GM18870 (cell line): ENCODE data around the gene TUBGCP3.

Source experiments
- ATAC-seq: cut with Tn5 transposase; IDR thresholded peaks from one replicate; pipeline ENCODE4 v1.9.1; 2021; ENCODE audit warnings: moderate library complexity; ENCODE audit not compliant: unreplicated experiment

Gene TUBGCP3

DNA sequence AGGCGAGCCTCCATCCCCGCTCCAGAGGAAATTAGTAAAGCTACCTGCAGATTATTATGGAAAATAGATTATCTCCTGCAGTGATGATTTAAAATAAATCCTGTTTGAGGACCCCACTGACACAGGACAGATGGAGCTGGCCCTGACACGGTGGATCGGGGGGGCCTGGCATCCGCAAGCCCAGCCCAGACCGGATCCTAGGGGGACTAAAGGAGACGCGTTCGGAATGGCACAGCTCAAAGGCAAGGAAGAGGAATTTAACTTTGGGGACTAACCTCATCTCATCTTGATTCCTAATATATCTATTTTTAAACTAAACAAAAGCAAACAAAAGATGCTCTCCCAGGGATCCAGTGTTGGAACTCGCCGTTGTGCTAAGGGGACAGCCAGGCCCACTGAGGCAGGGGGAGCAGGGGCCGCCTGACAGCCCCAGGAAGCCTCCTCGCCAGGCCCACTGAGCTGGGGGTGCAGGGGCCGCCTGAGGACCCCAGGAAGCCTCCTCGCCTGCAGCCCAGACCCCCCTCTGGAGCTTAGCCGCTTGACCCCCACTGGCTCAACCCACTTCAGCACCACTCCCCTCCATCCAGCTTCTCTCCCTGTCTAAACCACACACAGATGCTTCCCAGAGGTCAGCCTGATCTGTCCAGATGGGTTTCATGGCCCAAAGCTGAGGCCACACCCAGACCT is 133.2 kb downstream of the TUBGCP3 start:
- no peak for ATAC-seq

DNA sequence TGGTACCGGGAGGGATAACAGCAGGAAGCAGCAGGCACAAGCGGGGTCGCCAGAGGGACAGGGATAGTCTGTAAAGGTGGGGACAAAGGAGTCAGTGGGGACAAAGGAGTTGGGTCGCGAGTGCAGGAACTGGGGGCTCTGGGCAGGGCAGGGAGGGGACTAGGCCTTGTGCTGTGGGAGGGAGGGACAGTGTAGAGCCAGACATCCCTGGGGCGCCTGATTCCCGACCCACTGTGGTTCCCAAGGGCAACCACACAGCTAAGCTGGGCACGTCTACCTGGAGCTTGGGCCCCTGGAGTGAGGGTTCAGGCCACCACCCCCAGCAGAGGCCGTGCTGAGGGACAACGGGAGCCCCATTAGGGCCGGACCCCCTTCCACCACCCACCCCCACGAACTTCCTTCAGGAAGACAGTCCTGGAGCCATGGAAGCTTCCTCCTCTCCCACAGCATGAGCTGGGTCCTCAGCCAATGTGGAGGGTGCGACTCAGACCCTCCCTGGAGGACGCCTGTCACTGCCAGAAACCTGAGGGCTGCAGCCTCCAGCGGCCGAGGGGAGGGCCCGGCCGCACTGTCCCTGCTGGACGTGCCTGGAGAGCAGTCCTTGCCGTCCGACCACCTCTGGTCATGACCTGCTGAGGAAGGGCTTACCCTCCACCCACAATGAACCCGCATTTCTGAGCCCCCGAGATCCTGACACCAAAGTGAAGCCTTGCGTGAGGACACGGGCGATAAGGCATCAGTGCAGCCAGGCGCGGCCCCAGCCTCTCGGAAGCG is 133.9 kb downstream of the TUBGCP3 start:
- no peak for ATAC-seq

DNA sequence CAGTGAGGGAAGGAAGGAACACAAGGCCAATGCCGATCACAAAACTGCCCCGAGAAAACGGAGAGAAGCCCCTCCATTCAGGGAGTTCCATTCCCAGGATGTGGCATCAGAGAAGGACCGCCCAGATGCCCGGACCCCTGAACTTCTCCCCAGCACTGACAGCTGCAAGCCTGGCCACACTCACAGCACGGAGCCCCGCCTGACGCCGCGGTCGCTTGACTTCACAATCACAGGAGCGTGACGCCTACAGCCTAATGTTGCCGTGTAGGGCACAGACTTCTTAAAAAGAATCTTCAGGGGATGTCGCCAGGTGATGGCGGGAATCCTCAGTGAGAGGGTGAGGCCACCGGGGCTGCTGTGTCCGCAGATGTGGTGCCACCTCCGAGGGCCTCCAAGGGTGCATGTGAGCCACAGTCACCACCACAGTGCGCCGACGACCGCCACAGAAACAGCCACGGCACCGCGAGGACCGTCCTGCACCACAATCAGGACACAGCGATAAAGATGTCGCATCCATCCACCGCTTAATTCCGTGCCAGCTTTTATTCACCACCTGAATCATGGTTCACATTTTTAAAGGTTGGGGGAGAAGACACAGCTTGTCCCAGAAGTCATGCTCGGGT is 134.6 kb downstream of the TUBGCP3 start:
- no peak for ATAC-seq

DNA sequence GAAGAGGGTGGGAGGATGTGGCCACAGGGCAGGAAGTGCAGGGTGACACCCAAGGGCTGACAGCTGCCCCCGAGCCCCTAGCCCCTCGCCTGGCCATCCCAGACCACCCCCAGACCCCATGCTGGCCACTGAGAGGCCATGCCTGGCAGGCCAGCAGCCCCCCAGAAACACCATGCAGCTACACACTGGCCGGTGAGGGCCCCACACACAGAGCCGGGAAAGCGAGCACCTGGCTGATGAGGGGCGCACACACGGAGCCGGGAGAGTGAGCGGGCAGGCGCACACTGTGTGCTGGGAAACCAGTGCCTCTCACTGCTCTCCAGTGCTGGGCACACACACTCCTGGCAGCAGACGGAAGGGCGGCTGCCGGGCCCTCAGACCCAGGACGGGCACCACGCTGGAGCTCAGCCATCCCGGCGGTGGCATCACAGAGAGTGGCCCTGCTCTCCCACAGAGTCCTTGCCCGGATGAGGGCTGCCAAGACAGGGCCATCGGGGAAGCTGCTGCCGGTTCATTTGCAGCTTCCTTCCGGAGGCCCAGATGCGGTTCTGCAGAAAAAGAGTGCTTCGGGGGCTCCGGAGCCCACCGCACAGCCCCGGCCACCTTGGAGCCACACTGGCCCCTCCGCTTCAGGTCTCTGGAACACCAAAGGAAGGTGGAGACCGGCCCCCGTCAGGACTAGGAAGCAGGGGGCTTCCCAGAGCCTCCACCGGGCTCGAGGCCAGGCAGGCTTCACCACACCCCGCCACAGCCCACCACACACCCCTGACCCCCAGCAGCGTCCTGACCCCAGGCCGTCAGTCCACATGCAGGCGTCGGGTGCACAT is 135.4 kb downstream of the TUBGCP3 start:
- no peak for ATAC-seq

DNA sequence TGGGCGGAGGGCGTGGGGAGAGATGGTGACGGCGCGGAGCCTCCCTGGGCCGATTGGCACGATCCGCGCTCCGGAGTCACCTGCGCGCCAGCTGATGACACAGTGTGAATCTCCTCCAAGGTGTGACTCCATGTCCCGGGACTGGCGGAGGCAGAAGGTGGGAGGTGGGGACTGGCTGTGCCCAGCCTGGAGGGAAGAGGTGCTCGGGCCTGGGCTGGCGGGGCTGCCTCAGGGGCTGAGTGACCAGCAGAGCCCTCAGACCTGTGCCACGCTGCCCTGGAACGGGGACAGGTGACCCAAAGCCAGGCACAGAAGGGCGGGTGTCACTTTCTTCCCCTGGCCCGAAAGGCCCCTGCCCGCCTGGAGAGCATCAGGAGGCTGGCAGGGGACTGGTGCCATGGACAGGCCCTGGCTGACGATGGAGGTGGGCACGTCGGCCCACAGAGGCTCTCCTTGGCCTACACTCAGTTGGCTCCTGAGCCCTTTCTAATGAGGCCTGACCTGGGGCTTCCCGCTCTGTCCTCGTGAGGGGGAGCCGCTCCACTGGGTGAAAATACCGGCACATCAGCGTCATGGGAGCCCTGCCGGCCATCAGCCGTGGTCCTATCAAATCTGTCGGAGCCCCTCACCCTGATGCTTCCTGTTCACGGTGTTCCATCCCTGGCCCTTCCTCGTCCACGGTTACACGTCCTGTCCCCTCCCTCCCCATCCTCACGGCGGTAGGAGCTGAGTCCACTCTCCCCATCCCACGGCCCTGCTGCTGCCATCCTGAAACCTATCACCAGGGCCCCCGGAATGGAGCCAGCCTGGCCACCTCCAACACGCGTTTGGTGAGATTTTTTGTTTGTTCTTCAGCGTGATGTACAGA is 136.2 kb downstream of the TUBGCP3 start:
- no peak for ATAC-seq

DNA sequence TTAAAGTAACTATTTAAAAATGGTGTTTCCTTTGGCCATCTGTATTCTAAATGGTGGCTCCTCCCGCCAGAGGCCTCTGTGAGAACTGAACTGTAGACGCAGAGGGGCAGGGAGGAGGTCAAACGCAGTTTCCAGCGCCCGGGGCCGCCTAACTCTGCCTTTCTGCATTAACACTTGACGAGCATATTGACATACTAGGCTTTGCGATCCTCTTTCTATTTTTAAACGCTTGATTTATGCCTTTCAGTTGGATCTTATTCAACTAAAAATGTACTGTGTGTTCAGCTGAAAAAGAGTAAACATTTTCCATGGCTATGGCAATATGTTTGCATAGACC is 137.1 kb downstream of the TUBGCP3 start:
- no peak for ATAC-seq

DNA sequence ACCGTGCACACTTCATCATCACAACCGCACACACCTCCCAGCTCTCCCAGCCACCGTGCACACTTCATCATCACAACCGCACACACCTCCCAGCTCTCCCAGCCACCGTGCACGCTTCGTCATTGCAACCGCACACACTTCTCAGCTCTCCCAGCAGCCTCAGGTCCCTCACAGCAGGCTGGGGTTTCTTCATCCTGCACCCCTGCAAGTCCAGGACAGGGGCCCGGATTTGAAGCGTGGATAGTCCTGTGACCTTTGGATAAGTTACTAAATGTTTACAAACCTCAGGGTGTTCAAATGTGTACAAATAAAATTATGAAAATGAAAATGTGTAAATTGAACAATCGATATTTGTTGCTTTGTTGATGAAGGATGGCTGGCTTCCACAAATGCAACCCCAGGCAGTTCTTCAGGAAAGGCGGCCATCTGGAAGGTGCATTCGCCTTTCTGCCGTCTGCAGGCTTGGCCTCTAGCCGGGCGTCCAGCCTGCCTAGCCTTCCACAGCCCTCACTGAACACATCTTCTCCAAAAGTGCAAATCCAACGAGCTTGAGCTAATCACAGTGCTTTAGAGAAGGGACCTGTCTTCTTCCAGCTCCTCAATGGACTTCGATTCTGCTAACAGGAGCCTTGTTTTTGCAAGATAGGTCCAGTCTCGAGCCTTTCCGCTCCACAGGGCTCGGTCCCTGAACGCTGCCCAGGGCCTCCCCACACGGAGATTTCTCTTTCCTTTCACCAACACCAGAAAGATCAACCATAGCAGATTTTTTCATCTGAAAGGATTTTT is 137.6 kb downstream of the TUBGCP3 start:
- ATAC-seq, result no peak

DNA sequence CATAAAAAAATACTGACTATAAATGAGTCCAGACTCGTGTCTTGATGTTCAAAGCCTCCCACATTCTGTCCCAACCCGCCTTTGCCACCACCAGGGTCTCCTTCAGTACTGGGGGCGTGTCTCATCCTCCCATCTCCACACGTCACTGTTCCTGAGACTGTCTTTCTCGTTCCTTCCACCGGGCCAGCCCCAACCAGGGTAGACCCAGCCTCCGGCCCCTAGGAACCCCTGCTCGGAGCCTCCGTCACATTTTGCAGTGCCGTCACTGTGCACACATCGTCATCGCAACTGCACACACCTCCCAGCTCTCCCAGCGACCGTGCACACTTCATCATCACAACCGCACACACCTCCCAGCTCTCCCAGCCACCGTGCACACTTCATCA is 138.4 kb downstream of the TUBGCP3 start:
- ATAC-seq, result no peak

DNA sequence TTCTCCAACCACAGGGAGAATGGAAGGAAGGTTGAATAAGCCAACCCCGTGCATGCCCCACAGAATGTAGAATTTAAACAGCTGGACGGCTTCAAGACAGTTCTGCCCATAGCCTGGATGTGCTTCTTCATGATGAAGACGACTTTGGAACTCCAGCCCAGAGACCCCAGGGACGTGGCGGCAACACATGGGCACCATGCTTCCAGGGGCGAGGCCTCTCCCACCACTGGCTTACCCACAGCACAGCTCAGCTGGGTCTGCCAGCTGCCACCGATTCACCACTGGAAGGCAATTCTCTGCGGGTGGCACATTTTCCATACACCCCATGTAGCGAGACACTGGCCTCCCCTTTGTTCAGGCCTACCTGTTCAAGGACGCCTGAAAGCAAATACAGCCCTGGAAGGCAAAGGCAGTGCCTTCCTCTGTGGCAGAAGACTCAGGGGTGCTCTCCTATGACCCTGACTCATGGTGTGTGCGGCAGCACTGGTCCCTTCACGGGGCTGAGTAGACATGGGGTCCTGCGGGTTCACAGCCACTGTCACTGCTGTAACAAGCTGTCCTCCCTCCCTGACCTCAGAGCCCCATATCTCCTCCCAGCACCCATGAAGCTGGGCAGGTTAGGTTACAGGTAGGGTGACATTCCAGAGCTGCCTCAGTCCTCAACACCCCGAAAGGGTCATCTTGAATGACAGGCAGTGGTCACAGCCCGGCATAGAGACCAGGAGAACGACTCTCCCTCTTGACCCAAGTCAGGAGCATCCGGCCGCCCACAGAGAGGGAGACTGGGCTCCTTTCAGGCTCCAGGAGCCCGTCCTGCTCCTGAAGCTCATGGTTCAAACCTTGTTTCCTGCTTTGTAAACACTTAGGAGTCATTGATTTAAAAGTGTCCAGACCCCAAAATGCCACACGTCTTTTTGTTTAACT is 139.1 kb downstream of the TUBGCP3 start:
- no peak for ATAC-seq

DNA sequence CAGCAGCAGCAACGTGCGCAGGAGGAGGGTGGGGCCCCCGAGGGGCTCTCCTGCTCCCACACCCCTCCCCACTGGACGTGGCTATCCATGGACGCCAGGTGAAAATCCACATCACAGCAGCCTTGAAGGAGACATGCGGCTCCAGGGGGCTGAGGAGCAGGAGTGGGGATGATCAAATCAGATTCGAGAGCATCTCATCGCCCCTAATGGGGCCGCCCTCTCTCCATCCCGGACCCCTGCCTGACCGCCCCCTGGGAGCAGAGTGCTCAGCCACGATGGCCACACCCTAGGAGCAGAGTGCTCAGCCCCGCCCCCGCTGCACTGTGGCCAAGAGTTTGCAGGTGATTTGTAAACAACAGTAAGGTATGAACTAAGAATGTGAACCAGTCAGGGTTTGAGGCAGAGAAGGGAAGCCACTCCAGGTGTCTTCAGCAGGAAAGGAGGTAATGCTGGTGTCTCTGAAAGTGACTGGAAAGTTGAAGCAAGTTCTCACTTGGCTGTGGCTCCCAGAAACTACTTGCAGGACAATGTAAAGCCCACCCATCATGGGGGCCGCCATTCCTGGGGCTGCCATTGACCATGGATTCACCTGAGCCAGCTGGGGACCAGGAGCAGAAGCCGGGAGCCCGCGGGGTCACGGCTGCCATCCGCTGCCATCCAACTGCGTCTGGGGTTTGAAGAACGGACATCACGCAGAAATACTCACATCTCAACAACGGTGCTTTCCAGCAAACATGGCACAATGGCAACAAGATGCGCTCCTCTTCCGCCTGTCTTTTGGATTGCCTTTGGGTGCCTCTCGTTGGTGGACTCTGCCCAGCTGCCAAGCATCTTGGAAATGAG is 140.0 kb downstream of the TUBGCP3 start:
- no peak for ATAC-seq

DNA sequence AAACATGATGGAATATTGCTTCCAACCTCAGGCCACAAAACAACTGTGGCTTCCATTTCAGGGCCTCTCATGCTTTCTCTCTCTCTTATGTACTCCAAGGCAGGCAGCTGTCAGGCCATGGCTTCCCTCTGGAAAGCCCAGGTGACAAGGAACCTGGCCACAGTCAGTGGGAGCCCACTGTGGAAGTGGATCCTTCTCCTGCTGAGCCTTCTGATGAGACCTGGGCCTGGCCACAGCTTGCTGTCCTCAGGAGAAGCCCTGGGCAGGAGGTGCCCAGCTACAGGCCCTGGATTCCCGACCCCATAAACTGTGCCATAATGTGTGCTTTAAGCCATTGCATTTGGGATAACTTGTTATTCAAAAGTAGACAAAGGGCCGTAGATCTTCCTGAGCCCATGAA is 140.6 kb downstream of the TUBGCP3 start:
- ATAC-seq, result no peak

DNA sequence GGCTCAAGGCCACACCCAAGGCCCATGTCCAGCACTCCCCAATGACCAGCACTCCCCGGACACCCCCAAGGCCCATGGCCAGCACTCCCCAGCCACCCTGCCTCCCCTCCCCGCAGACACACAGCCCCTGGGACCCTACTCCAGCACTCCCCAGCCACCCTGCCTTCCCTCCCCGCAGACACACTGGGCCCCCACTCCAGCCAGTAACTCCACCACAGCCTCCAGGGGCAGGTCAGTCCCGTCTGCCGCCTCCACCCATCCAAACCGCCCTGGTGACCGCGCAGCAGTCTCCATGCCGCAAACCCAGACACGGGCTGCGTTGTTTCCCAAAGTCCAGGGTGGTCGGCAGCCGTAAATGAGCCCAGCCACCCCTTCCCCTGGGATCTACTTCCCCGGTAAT is 141.1 kb downstream of the TUBGCP3 start:
- ATAC-seq, result no peak

DNA sequence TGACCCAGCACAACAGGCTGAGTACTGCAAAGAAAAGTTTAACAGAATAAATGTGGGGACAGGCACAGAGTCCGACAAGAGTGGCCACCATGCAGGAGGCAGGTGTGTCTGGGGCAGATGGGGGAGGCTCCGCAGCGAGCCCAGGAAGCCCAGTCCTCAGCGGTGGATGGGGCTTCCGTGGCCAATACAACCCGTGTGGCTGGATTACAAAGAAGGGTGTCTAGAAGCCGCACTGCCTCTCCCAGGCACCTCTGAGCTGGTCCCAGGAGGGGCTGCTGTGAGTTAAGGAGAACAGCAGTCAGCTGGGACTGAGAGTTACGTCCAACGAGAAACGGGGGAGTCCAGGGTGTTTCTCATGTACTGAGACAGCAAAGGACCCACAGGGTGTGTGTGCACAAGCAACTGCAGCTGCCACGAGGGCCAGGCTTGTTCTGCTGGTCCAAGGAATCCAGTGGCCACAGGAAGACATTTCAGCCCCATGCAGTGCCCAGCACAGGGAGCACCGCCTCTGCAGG is 141.5 kb downstream of the TUBGCP3 start:
- no peak for ATAC-seq

DNA sequence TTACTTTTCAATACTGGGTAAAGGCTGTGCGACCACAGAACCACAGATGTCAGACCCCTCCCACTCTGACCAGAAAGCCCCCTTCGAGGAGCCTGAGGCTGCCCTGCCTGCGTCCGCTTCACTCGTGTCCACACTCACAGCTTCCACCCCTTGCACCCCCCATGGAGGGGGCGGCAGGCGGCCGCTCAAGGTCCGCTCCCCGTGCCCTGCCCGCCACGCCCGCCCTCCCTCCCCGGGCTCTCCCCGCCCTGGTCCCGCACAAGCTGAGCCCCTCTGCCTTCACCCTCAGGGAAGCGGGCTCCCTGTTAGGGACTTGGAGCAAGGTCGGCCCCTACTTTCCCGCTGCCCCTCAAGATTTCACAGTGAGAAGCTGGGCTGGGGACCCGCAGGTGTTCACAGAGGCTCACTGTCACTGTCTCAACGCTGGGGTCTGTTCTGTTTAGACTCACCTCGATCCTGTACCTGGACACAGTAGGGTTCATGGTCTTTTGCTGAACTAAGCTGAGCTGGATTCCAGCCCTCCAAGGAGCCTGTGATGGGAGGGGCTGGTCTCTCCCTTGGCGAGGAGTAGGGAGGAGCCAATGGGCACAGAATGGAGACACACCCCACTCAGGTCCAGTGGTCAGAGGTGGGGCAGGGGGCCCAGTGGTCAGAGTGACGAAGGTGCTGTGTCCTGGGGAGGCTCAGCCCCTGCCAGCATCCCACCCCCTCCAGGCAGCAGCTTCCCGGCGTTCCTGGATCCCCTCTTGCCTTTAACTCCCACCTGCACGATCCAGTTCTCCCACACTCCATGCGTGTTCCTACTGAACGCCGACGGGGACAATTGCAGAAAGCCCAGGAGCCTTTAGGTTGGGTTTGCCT is 142.3 kb downstream of the TUBGCP3 start:
- ATAC-seq, result no peak

DNA sequence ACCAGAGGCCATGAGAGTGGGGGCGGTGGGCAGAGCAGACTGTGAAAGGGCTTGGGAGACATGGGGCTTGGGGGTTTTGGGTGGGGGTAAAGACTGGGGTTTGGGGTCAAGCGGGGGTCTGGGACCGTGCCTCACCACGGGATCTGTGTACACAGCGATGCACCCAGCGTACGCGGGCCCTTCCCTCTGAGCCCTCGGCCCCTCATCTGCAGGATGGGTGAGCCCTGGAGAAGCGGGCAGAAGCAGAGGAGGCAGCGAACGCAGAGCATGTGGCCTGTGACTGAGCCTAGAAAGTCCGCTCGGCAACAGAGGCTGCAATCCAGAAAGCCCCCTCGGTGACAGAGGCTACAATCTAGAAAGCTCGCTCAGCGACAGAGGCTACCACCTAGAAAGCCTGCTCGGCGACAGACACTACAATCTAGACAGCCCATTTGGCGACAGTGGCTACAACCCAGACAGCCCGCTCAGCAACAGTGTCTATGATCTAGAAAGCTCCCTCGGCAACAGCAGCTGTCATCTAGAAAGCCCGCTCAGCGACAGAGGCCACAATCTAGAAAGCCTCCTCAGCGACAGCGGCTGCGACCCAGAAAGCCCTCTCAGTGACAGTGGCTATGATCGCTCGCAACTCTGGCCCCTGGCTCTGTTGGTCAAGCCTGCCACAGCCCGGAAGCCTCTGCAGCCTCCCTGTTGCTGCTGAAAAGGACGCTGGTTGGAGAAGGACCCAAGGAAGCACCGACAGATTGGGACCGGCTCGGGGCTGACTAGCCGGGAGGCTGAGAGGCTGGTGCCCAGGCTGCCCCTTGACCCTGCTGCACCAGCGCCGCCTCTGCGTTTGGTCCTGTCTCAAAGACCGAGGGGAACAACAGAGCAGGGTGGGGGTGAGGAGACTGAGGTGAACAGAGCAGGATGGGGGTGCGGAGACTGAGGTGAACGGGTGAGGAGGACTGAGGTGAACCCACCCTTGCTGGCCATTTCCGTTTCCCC is 143.2 kb downstream of the TUBGCP3 start:
- no peak for ATAC-seq

DNA sequence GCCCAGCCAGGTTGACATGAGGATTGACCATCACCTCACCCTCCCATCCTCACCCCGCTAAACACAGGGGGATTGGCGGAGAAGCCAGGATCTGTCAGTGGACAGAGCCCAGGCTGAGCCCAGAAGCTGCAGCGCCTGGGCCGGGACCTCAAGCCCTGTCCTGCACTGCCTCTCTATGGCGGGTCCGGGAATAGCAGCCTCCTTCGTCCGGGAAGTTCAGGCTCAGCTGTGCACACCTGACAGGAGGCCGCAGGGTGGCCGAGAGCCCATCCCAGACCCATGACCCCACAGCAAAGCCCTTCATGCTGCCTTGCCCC is 144.0 kb downstream of the TUBGCP3 start:
- no peak for ATAC-seq
